NCI-H1694 (cell line): ENCODE data around the gene ZNF491.
"Not testable (repeated sequence)": the region's sequence is repeated elsewhere in the genome, so short reads cannot be mapped to it uniquely, and the experiment has no call there.

Experiments
- DNase-seq: peaks from one replicate; lab custom pipeline; 2025; lab: John Stamatoyannopoulos, UW

The ZNF491 gene

GRCh38 chr19:11806354-11807098 is 8.2 kb downstream of the ZNF491 start:
- DNase-seq: no peak

- no peak for DNase-seq
These were observed 8.7 kb downstream of the ZNF491 start for GRCh38 chr19:11807099-11807380.

- no peak for DNase-seq
These were observed 15.3 kb downstream of the ZNF491 start for GRCh38 chr19:11813703-11814028.

- DNase-seq: no peak
These were observed 15.8 kb downstream of the ZNF491 start, which contains the start of gene ZNF440 for GRCh38 chr19:11814029-11814699. Gene ZNF440 (plus strand): TSS chr19:11814273. CDS start chr19:11814448, 175 bp downstream.

GRCh38 chr19:11814700-11815035 is 16.3 kb downstream of the ZNF491 start:
- no peak for DNase-seq

GRCh38 chr19:11821474-11822109 is 23.3 kb downstream of the ZNF491 start:
- DNase-seq: no peak

- DNase-seq: not testable (repeated sequence)
These were observed 30.9 kb downstream of the ZNF491 start for GRCh38 chr19:11828957-11829876.

GRCh38 chr19:11832253-11832912 is 34.1 kb downstream of the ZNF491 start:
- no peak for DNase-seq

- DNase-seq: no peak
These were observed 35.2 kb downstream of the ZNF491 start for GRCh38 chr19:11833541-11833940.

GRCh38 chr19:11835626-11836066 is 37.3 kb downstream of the ZNF491 start:
- not testable (repeated sequence) for DNase-seq

GRCh38 chr19:11843722-11844121 is 45.4 kb downstream of the ZNF491 start:
- DNase-seq: no peak

- DNase-seq: not testable (repeated sequence)
These were observed 49.3 kb downstream of the ZNF491 start for GRCh38 chr19:11847615-11848014.

- no peak for DNase-seq
These were observed 49.9 kb downstream of the ZNF491 start for GRCh38 chr19:11848200-11848593.

GRCh38 chr19:11848594-11849469 is 50.5 kb downstream of the ZNF491 start, which contains the start of gene ZNF439:
Gene ZNF439 (plus strand): TSS chr19:11848726. CDS start chr19:11848868, 142 bp downstream.
- DNase-seq: no peak

- not testable (repeated sequence) for DNase-seq
These were observed 52.0 kb downstream of the ZNF491 start for GRCh38 chr19:11850289-11850688.

- DNase-seq: no peak
These were observed 55.0 kb downstream of the ZNF491 start for GRCh38 chr19:11853358-11853757.

- no peak for DNase-seq
These were observed 58.4 kb downstream of the ZNF491 start for GRCh38 chr19:11856596-11857250.
